HCT116 (cell line): ENCODE measurements around the gene BCAR1. TPM values are rescaled to one million over a fixed set of nuclear protein-coding genes. Genes with fewer than 3 reads are reported as not detected.

Experiments
- ATAC-seq: fragments of 200-7000 bp; cut with Tn5 transposase; 2 replicates; pipeline ENCODE4 v1.9.1; 2020; ENCODE audit warnings: mild to moderate bottlenecking, moderate library complexity
- BruUV-seq: library from RNA; stranded (reverse); fragments of 400-500 nt; replicated peaks from 2 replicates; lab custom pipeline; 2021; lab: Mats Ljungman, UMichigan
- CTCF ChIA-PET: fragments of 300-600 bp; sonication (Branson Sonifier 250); formaldehyde crosslinking; loops from one replicate; lab custom pipeline; 2021; ENCODE audit warnings: antibody characterized with exemption; lab: Charles Lee
- POLR2A ChIA-PET: fragments of 300-600, 350-600 bp; sonication (Branson Sonifier 250); formaldehyde crosslinking; loops from one replicate; lab custom pipeline; 2021; ENCODE audit warnings: antibody characterized with exemption; lab: Charles Lee
- RAD21 ChIA-PET, 2 experiments: fragments of 300-600 bp; sonication (Branson Sonifier 250); formaldehyde crosslinking; loops; one replicate each; lab custom pipeline; 2023; ENCODE audit warnings: low total read pairs in 2 of 2; ENCODE audit not compliant: uncharacterized antibody in 2 of 2, unreplicated experiment in 2 of 2, low non-redundant PET in 1 of 2; lab: Charles Lee
- DNase-seq: peaks from one replicate; pipeline ENCODE4 v3.0.0-alpha.2; 2010; ENCODE audit warnings: low read depth, low spot score
- H2AFZ ChIP-seq: fragments of 200-600 bp; shearing (Covaris generic), sonication (generic); 2 replicates; pipeline ENCODE4 v1.6.1; 2017; ENCODE audit warnings: low read depth, mixed run types, mixed read lengths, antibody characterized with exemption, low read length; ENCODE audit not compliant: poor library complexity, severe bottlenecking
- H3K27ac ChIP-seq: 2 replicates; pipeline ENCODE4 v1.5.1; 2012; ENCODE audit warnings: low read depth, low read length
- H3K27me3 ChIP-seq: fragments of 200-600 bp; sonication (generic); 2 replicates; pipeline ENCODE4 v1.6.1; 2016; ENCODE audit warnings: mixed run types, low read length, mixed read lengths; ENCODE audit not compliant: insufficient read depth
- H3K36me3 ChIP-seq, 2 experiments: fragments of 200-500 bp in 1 of 2; fragments of 200-600 bp in 1 of 2; sonication (Bioruptor generic) in 1 of 2; sonication (generic) in 1 of 2; 2 replicates each; pipeline versions ENCODE4 v1.5.1 to v1.6.1; 2014 to 2016; ENCODE audit warnings: low read length in 2 of 2, inconsistent platforms in 1 of 2, mixed read lengths in 1 of 2, mixed run types in 1 of 2; ENCODE audit not compliant: insufficient read depth in 2 of 2, control insufficient read depth in 1 of 2
- H3K4me1 ChIP-seq, 2 experiments: fragments of 200-600 bp in 1 of 2; sonication (generic) in 1 of 2; 2 replicates each; pipeline versions ENCODE4 v1.5.1 to v1.6.1; 2012 to 2017; ENCODE audit warnings: low read length in 2 of 2, inconsistent platforms in 1 of 2, mild to moderate bottlenecking in 1 of 2, mixed read lengths in 1 of 2, mixed run types in 1 of 2, moderate library complexity in 1 of 2; ENCODE audit not compliant: insufficient read depth in 2 of 2, control insufficient read depth in 1 of 2
- H3K4me2 ChIP-seq: fragments of 200-600 bp; sonication (generic); 2 replicates; pipeline ENCODE4 v1.6.1; 2017; ENCODE audit warnings: mixed run types, low read length, mixed read lengths
- H3K4me3 ChIP-seq, 2 experiments: fragments of 200-600 bp in 1 of 2; sonication (generic) in 1 of 2; replicated peaks in 1 of 2; 2 replicates each; pipeline ENCODE4 v1.5.1; 2011 to 2016; ENCODE audit warnings: low read length in 2 of 2, control low read depth in 1 of 2, low read depth in 1 of 2, mild to moderate bottlenecking in 1 of 2, mixed read lengths in 1 of 2, mixed run types in 1 of 2
- H3K79me2 ChIP-seq: fragments of 200-600 bp; sonication (generic); 2 replicates; pipeline ENCODE4 v1.6.1; 2017; ENCODE audit warnings: mild to moderate bottlenecking, mixed run types, low read length, moderate library complexity, mixed read lengths; ENCODE audit not compliant: insufficient read depth
- H3K9ac ChIP-seq: fragments of 200-600 bp; sonication (generic); 2 replicates; pipeline ENCODE4 v1.6.1; 2016; ENCODE audit warnings: low read length, mixed read lengths
- H3K9me2 ChIP-seq: fragments of 200-600 bp; sonication (generic), shearing (Covaris generic); 2 replicates; pipeline ENCODE4 v1.6.1; 2017; ENCODE audit warnings: mixed run types, mild to moderate bottlenecking, moderate library complexity; ENCODE audit not compliant: insufficient read depth
- H3K9me3 ChIP-seq, 2 experiments: fragments of 200-500 bp in 1 of 2; fragments of 200-600 bp in 1 of 2; sonication (Bioruptor generic) in 1 of 2; sonication (generic) in 1 of 2; 2 replicates each; pipeline ENCODE4 v1.6.1; 2014 to 2017; ENCODE audit warnings: low read length in 2 of 2, mixed read lengths in 2 of 2, inconsistent platforms in 1 of 2, low read depth in 1 of 2, mild to moderate bottlenecking in 1 of 2, mixed run types in 1 of 2, moderate library complexity in 1 of 2; ENCODE audit not compliant: control insufficient read depth in 1 of 2, insufficient read depth in 1 of 2
- H4K20me1 ChIP-seq: fragments of 200-600 bp; sonication (generic), shearing (Covaris generic); 2 replicates; pipeline ENCODE4 v1.6.1; 2017; ENCODE audit warnings: mixed run types, mild to moderate bottlenecking, moderate library complexity; ENCODE audit not compliant: insufficient read depth
- ATF3 ChIP-seq: IDR thresholded peaks from 2 replicates; pipeline ENCODE4 v1.6.1; 2012
- CBX3 ChIP-seq: IDR thresholded peaks from 2 replicates; pipeline ENCODE4 v1.6.1; 2012; ENCODE audit warnings: low read depth
- CEBPB ChIP-seq: IDR thresholded peaks from 2 replicates; pipeline ENCODE4 v1.6.1; 2012; ENCODE audit warnings: low read depth
- CTCF ChIP-seq, 3 experiments: fragments of 200-600 bp in 1 of 3; sonication (generic) in 1 of 3; IDR thresholded peaks in 2 of 3; conservative IDR thresholded peaks in 1 of 3; 2 replicates each; pipeline ENCODE4 v1.5.1; 2012 to 2017; ENCODE audit warnings: low read depth in 2 of 3, low read length in 2 of 3, antibody characterized with exemption in 1 of 3, borderline replicate concordance in 1 of 3, control low read depth in 1 of 3, mild to moderate bottlenecking in 1 of 3, mixed read lengths in 1 of 3, mixed run types in 1 of 3, moderate library complexity in 1 of 3; ENCODE audit not compliant: insufficient read depth in 1 of 3
- EGR1 ChIP-seq: IDR thresholded peaks from 2 replicates; pipeline ENCODE4 v1.6.1; 2012; ENCODE audit warnings: low read depth
- EZH2 ChIP-seq: fragments of 200-600 bp; sonication (generic); IDR thresholded peaks from 2 replicates; pipeline ENCODE4 v1.6.1; 2017; ENCODE audit warnings: antibody characterized with exemption, mixed run types
- EZH2phosphoT487 ChIP-seq: fragments of 200-600 bp; IDR thresholded peaks from 2 replicates; pipeline ENCODE4 v1.6.1; 2018; ENCODE audit warnings: antibody characterized with exemption, borderline replicate concordance
- FOSL1 ChIP-seq: IDR thresholded peaks from 2 replicates; pipeline ENCODE4 v1.6.1; 2012; ENCODE audit warnings: low read depth
- JUND ChIP-seq: IDR thresholded peaks from 2 replicates; pipeline ENCODE4 v1.6.1; 2012
- POLR2A ChIP-seq: IDR thresholded peaks from 2 replicates; pipeline ENCODE4 v1.7.0; 2011; ENCODE audit warnings: borderline replicate concordance; ENCODE audit not compliant: insufficient read depth, insufficient read length; ENCODE audit errors: extremely low read depth
- POLR2AphosphoS5 ChIP-seq: IDR thresholded peaks from 2 replicates; pipeline ENCODE4 v1.6.1; 2011; ENCODE audit warnings: mild to moderate bottlenecking, low read depth, low read length, moderate library complexity
- RAD21 ChIP-seq: IDR thresholded peaks from 2 replicates; pipeline ENCODE4 v1.6.1; 2012; ENCODE audit warnings: low read depth, mild to moderate bottlenecking
- REST ChIP-seq: IDR thresholded peaks from 2 replicates; pipeline ENCODE4 v1.6.1; 2012; ENCODE audit warnings: low read depth
- SIN3A ChIP-seq: IDR thresholded peaks from 2 replicates; pipeline ENCODE4 v1.6.1; 2012; ENCODE audit warnings: low read depth
- SP1 ChIP-seq: IDR thresholded peaks from 2 replicates; pipeline ENCODE4 v1.6.1; 2012; ENCODE audit warnings: low read depth
- SRF ChIP-seq: IDR thresholded peaks from 2 replicates; pipeline ENCODE4 v1.6.1; 2012; ENCODE audit warnings: low read depth
- TCF7L2 ChIP-seq: IDR thresholded peaks from 2 replicates; pipeline ENCODE4 v1.7.0; 2011; ENCODE audit warnings: borderline replicate concordance, inconsistent platforms; ENCODE audit not compliant: insufficient read depth, insufficient read length; ENCODE audit errors: extremely low read depth
- ZBTB33 ChIP-seq: IDR thresholded peaks from 2 replicates; pipeline ENCODE4 v1.6.1; 2011; ENCODE audit warnings: mild to moderate bottlenecking, low read length, moderate library complexity; ENCODE audit not compliant: insufficient replicate concordance; ENCODE audit errors: extremely low read depth
- ZNF274 ChIP-seq: fragments of 200-500 bp; sonication (Bioruptor generic); IDR thresholded peaks from 2 replicates; pipeline ENCODE4 v1.6.1; 2014; ENCODE audit warnings: mild to moderate bottlenecking, low read depth, low read length, inconsistent platforms
- intact Hi-C: fragments of 100-400 bp; cut with micrococcal nuclease; formaldehyde crosslinking; loops from 2 replicates; pipeline ENCODE4 v1.10.0; 2022
- total RNA-seq: library from RNA; stranded (reverse); gene quantifications from one replicate; pipeline ENCODE4 v1.2.1, GENCODE V29; 2021; ENCODE audit not compliant: unreplicated experiment

The BCAR1 gene
- total RNA-seq, 1 experiment from 2014 or later = 49.6 TPM

GRCh38 chr16:75236736-75237397, 14.6 kb downstream of the BCAR1 start:
- Histone ChIP-seq H3K4me1 (peaks cover 20 to 35% of the 10 kb centered on the region in 2 experiments), H3K4me3 (no peak overlapping the region), H3K9ac (no peak overlapping the region), H3K4me2 (no peak overlapping the region), H3K9me3 (no peaks in the 10 kb centered on the region), H3K9me2 (no peaks in the 10 kb centered on the region), H4K20me1 (no peaks in the 10 kb centered on the region), H3K36me3 (peaks cover 16 to 46% of the 10 kb centered on the region in 2 experiments), H3K27me3 (no peaks in the 10 kb centered on the region), H3K79me2 (peaks cover 47% of the 10 kb centered on the region; the same call in 1 of the 2 replicates), H2AFZ (no peak overlapping the region), H3K27ac (no peak overlapping the region)
- ChIA-PET POLR2A (no interaction called here), CTCF (interaction anchor here (0.8 kb wide), 1 partner anchor 9 kb away, joined by 5 read pairs; no protein-coding TSS in a partner anchor), RAD21 (interaction anchor here in 1 of 2 experiments (0.6 kb wide), 1 partner anchor 23 kb away, joined by 3 read pairs; no protein-coding TSS in a partner anchor)
- no peak for DNase-seq
- TF ChIP-seq EGR1 = no peak
- TF ChIP-seq FOSL1 = no peak
- TF ChIP-seq ZNF274 = no peak
- TF ChIP-seq JUND = no peak
- TF ChIP-seq EZH2phosphoT487 = no peak
- no peak for TF ChIP-seq SP1
- TF ChIP-seq ATF3 = no peak
- TF ChIP-seq SIN3A = no peak
- TF ChIP-seq TCF7L2 = no peak
- TF ChIP-seq RAD21 = no peak
- no peak for TF ChIP-seq SRF
- no peak for TF ChIP-seq CBX3
- no peak for TF ChIP-seq POLR2A
- TF ChIP-seq REST = no peak
- TF ChIP-seq CEBPB = no peak
- TF ChIP-seq ZBTB33 = no peak
- TF ChIP-seq EZH2 = no peak
- no peak for TF ChIP-seq CTCF (IDR thresholded peaks at IDR 0.05 in 2 of 3, conservative IDR thresholded peaks at IDR 0.05 in 1 of 3; ENCODE audit: borderline replicate concordance in 1 of 3, insufficient read depth in 1 of 3, low read depth in 2 of 3, low read length in 2 of 3)
- no peak for TF ChIP-seq POLR2AphosphoS5
- BruUV-seq = no TSS peak
- intact Hi-C loops = no loop called here
- ATAC-seq = no peak
